HG02623 (cell line): ENCODE measurements around the gene LRP5.
"Not testable (repeated sequence)": the region's sequence is repeated elsewhere in the genome, so short reads cannot be mapped to it uniquely, and the experiment has no call there.

Experiments used
- ATAC-seq: cut with Tn5 transposase; IDR thresholded peaks from one replicate; pipeline ENCODE4 v1.9.1; 2021; ENCODE audit warnings: moderate library complexity; ENCODE audit not compliant: unreplicated experiment

The LRP5 gene

DNA sequence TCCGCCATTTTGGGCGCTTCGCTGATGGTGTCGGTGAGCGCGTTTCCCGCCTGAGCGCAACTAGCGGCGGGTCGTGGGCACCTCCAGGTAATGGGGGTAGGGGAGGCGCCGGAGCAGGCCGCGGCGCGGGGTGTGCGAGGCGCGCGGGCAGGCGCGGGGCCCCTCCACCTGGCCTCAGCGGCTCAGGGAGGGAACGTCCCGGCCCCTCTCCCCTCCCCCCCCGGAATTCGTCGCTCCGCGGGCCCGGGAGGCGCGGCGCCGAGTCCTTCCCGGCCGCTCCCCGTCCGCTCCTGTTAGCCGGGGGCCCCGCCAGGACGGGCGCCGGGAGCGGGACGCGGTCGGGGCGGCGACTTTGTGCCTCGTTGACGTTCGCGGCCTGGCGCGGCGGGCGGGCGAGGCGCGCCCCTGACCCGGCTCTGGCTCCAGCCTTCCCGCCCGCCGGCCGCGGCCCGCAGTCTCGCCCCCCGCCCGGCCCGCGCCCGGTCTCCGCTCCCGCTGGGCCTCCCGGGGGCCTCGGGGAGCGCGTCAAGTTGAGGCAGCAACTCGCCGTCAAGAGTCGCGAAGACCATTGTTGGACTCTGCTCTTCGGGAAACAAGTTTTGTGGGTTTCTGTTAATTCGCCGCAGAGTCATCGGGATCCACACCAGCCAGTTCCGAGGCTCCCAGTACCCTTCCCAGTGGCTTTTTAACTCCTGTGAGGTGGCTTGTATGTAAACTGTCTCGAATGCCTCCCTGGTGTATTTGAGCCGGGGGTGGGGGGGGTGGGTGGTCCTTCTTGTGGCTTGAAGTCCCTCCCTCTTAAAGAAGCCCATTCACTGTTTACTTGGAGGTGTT, 148.6 kb downstream of the LRP5 start, which contains the start of gene PPP6R3:
Gene PPP6R3, plus strand, starts transcription at position 12 of the 834 bp plus-strand sequence. CDS start 76,913 bp downstream, outside the sequence.
- no peak for ATAC-seq

- no peak for ATAC-seq
Observed at GRCh38 chr11:68461575-68461917, 149.2 kb downstream of the LRP5 start.

- ATAC-seq, result no peak
Observed at GRCh38 chr11:68463714-68464113, 151.3 kb downstream of the LRP5 start.

GRCh38 chr11:68467201-68467834, 154.9 kb downstream of the LRP5 start:
- no peak for ATAC-seq

- ATAC-seq, result no peak
Observed at GRCh38 chr11:68468217-68468828, 155.9 kb downstream of the LRP5 start.

DNA sequence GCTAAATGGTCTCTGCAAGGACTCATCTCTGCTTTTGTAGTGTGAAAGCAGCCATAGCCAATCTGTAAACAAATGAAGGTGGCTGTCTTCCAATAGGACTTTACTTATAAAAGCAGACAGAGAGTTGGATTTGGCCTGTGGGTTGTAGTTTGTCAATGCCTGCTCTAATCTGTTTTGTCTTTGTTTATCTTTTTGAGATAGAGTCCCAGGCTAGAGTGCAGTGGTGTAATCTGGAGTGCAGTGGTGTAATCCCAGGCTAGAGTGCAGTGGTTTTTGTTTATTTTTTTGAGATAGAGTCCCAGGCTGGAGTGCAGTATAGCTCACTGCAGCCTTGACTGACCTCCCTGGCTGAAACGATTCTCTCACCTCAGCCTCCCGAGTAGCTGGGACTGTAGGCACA, 156.7 kb downstream of the LRP5 start:
- ATAC-seq, result no peak

- no peak for ATAC-seq
Observed at GRCh38 chr11:68469642-68470041, 157.3 kb downstream of the LRP5 start.

DNA sequence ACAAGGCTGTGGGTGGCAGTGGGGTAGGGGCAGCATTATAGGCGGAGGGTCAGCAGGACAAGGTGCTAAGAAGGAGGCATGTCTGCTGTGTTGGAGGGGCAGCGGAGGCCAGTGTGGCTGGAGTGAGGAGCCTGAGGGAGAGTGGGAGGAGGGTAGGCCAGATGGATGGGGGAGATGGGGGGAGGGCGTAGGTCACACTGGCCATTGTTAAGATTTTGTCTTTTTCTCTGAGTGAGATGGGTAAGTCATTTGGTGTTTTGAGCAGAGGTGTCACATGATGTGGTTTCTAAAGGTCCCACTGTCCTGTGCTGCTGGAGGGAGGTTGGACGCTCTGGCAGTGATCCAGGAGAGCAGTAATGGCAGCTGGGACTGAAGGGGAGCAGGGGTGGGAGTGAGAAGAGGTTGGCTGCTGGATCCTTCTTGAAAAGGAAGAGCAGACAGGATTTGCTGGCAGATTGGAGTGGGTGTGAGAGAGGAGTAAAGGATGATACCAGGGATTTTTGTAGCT, 158.0 kb downstream of the LRP5 start:
- no peak for ATAC-seq

GRCh38 chr11:68471360-68472340, 159.3 kb downstream of the LRP5 start:
- ATAC-seq, result no peak

DNA sequence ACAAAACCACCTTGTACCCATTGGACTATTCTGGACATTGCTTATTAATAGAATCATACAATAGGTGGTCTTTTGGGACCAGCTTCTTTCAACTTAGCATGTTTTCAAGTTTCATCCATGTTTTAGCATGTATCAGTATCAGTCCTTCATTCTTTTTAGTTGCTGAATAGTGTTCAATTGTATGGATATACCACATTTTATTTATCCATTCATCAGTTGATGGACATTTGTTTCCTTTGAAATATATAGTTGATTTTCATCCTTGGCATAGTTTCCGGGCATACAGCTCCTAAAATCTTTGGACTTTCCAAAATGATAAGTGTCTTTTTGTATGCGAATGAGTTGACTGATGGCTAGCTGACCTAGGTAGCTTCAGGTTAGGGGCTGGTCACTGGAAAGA, 160.4 kb downstream of the LRP5 start:
- ATAC-seq, result no peak

GRCh38 chr11:68473693-68474092, 161.3 kb downstream of the LRP5 start:
- ATAC-seq, result no peak

- not testable (repeated sequence) for ATAC-seq
Observed at GRCh38 chr11:68475626-68476025, 163.2 kb downstream of the LRP5 start.

GRCh38 chr11:68479390-68479789, 167.0 kb downstream of the LRP5 start:
- no peak for ATAC-seq

DNA sequence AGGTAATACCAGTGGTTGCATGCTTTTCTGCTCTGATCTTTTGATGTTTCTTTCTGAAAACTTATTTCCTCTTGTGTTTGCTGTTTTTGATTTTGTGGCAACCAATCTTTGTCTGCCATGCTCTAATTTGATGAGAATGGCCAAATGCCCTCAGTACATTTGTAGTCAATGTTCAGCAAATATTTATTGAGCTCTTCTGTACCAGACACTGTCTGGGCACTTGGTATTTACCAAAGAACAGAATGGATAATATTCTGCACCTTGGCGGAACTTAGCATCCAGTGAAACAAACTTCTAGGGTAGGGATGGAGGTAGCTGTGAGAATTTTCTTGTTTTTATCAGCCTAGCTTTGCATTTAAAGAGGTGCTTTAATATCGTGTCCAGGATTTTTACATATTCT, 167.8 kb downstream of the LRP5 start:
- no peak for ATAC-seq

- ATAC-seq, result no peak
Observed at GRCh38 chr11:68480852-68481510, 168.6 kb downstream of the LRP5 start.

DNA sequence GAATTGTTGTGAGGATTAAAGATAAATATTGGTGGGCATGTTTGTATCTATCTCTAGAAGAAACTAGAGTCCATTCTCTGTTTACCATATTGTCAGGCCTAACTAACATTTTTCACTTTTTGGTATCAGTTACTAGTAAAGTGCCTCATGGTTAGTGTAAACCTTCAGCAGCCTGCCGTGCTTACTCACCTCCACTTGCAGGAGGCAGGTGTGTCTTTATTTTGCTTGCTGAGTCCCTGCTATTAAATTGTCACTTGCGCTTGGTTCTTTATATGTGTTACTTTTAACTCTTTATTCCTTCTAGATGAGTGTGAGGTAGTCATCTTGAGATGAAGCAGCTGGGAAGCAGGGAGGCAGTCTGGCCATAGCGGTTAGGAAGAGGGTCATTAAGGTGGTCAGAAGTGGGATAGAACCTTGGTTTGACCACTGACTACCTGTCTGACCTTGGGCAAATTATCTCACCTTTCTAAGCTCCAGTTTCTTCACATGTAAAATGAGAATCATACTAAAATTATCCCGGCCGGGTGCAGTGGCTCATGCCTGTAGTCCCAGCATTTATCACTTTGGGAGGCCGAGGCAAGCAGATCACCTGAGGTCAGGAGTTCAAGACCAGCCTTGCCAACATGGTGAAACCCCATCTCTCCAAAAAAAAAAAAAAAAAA, 169.3 kb downstream of the LRP5 start:
- ATAC-seq, result no peak

- no peak for ATAC-seq
Observed at GRCh38 chr11:68488623-68489022, 176.2 kb downstream of the LRP5 start.

- ATAC-seq, result no peak
Observed at GRCh38 chr11:68495220-68495729, 182.9 kb downstream of the LRP5 start.

GRCh38 chr11:68495872-68496271, 183.5 kb downstream of the LRP5 start:
- ATAC-seq, result no peak
